HuH-7.5 (cell line): ENCODE measurements around the gene ANKRD34A.
A peak's percentile ranks its signal among the peaks of the same experiment; 100 is the strongest.

ENCODE experiments used
- DNase-seq: peaks from one replicate; pipeline ENCODE4 v3.0.0; 2011; ENCODE audit warnings: low spot score

Gene ANKRD34A

DNA sequence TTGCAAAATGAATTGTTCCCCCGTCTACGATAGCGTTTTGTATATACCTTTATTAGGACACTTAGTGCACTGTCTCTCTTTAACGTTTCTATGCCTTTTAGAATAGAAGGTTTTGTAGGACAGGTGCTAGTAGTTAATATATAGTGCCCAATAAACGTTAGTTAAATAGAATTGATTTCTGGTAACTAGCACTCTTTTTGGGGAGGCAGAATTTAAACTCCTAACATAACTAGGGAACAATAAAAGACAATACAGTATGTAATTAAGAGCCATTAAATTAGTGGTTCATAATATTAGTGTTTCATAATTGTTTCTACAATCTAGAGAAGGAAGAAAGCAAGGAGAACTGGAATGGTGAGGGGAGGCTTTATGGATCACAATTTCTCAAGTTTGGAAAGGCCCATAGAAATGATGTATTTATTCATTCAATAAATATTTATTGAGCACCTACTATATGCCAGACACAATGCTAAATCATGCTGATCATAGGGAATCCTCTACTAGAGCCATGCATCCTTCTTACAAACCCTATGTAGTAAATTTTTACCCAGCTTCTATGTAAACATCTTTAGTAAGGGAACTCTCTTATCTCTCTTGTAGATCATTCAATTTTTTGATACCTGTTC, 857 bp upstream of the ANKRD34A start:
- DNase-seq, result no peak

DNA sequence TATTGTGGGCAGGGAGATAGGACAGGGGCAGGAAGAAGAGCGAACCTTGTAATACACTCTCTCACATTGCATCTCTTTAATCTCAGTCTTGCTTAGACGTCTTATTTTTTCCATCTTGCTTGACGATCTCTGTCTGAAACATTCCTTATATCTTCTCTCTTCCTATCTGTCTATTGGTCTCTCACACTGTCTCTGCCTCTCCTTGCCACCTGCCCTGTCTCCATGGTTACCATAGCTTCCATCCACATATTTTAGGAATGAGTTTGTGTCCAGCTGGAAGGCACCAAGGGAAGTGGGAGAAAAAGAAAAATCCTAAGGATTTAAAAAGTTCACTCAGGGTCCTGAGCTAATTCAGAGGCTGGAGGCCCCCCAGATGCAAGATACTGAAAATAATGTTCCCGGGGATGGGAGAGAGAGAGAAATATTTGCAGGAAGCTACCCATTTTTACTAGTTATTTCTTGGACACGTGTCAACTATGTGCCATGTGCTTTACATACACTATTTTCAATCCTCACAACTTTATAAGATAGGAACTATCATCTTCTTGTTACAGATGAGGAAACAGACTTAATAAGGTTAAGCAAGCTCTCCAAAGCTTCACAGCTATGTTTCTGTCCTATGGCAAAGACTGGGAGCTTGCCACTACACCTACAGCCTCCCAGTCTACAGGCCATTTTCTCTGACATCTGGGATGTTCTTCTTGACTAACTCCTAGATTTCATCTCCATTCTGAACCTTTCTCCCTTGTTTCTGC, 933 bp downstream of the ANKRD34A start:
- DNase-seq, result no peak

DNA sequence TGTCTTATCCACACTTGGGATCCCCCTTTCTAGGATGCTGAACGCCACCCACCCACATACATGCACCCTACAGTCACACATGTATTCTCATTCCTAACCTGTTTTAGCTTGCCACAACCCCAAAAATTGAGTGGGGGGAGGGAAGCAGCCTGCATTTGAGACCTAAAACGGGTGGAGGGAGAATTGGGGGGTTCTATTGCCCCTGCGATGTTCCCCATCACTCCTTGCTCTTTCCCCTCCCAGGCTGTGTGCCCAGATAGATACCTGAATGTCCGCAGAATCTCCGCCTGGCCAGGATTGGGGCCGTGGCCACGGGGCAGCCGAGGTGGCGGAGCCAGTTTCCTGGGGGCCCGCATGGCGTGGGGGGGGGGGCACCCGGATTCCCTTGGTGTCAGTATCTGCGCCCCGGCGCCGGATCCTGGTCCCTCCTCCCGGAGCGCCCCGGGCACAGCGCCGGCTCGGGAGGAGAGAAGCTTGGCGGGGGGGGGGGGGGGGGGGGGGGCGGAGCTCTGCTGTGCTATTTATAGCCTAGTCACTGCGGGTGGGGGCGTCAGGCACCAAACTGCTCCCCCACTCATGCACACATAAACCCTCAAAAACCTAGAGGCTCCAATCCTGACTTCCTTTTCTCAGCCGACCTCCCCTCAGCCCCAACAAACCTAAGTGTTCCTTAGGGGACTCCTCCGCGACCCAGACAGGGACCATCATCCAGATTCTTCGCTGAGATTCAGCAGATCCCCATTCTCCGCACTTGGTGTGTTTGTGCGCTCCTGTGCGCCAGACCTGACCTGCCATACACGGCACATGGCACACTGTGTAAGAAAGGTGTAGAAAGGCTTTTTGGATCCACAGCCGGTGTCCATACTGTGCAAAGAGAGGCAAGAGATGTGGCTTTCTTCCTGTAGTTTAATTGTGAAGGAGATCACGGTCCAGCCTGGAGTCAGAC, 1.9 kb downstream of the ANKRD34A start:
- DNase-seq, result no peak

DNA sequence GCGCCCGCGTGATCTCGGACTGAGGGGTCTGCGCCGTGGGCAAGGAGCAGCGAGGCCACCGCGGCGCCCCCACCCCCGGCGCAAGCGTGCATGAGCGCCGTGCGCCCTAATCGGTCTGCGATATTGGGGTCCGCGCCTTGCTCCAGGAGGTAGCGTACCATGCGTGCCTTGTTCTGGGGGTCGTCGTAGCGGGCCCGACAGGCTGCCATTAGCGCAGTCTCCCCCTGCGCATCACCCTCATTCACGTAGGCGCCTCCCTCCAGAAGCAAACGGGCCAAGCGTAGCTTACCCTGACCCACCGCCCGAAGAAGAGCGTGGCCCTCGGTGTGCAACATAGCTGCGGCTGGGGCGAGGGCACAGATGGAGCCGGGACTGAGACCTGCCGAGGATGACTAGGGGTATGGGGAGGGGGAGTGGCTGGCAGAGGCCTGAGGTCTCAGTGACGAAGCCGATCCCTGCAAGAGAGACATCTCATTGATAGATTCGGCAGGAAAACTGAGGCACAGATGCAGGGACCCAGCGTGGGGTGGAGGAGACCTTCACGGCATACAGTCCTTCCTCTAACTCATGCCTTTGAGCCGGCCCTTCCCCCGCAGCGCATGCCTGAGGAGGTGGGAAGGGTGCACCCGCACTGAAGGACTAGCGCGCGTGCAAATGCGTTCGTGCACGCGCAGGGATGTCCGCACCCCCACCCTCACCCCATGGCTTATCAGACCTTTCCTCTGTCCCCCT, 2.8 kb downstream of the ANKRD34A start:
- DNase-seq, result peak; percentile 51

DNA sequence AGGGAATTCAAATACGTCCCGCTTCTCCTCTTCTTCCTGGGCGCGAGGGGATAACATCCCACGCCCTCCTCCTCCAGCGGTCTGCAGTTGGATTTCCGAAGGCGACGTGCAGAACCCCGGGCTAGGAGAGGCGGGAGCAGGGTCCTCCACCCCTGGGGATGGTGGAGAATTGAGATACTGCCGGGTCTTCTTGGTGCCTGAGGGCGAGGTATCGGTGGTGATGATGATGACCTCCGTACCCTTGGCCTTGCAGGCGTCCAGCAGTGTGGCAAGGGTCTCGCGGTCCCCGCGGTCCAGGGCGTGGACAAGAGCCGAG, 3.3 kb downstream of the ANKRD34A start:
- no peak for DNase-seq

DNA sequence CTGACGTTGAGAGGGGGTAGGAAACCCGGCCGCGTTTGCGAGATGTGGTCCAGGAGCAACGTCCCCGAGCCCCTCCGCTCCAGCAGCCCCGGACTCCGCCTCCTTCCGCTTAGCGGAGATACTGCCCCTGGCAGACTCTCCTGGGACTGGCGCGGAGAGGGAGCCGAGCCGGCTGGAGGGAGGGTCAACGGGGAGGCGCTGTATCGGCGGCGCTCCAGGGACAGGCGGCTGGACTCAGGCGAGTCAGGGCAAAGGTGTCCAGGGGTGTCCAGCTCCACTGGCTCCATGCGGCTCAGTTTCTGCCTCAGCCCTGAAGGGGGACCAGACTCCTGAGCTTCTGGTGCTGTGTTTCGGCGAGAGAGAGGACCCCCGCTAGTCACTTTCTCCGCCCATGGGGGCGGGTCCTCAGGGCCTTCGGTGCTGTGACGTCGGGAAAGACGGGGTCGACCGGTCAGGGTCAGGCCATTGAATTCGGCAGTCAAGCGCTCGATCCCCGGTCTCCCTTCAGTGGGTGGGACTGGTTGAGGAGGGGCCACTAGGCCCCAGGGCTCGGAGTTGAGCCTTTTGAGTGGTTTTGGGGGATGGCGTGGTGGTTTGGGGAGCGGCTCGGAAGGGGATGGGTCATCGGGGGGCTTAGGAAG, 3.8 kb downstream of the ANKRD34A start:
- DNase-seq, result peak; percentile 89

DNA sequence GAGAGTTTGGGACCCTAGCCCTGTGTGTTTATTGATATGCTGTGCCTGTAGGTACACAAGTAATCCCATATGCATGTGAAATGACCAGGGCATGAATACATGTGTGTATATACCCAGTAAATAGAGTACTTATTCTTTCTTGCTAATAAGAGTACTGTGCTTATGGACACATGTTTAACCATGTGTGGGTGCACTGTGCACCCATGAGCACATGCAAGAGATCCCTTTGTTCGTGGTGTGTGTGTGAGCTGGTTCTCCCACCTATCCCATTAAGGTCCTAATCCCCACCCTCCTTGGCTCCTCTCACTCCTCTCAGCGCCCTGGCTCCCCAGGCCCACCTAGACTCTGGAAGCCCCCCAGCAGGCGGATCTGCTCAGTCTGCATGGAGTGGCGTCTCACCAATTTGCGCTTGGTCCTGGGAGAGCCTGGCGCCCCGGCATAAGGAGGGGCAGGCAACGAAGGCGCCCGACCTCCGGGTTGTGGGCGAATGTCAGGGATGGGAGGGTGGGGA, 4.4 kb downstream of the ANKRD34A start:
- DNase-seq, result no peak

DNA sequence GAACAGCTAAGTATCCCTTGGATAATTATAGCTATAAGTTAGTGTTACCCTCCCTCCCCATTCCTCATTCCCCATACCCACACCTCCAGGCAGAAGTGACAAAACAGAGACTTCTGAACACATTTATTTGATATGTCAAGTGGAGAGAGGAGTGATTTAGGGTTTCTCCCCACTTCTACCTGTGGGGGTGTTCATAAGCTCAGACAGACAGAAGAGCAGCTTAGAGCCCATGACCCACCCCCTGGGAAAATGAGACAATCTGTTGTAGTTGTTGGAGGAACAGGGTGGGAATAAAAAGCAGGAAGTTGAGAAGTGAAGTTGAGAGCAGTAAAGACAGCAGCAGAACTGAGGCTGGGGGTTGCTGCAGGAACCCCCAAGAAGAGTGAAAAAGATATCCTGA, 5.0 kb downstream of the ANKRD34A start:
- no peak for DNase-seq

DNA sequence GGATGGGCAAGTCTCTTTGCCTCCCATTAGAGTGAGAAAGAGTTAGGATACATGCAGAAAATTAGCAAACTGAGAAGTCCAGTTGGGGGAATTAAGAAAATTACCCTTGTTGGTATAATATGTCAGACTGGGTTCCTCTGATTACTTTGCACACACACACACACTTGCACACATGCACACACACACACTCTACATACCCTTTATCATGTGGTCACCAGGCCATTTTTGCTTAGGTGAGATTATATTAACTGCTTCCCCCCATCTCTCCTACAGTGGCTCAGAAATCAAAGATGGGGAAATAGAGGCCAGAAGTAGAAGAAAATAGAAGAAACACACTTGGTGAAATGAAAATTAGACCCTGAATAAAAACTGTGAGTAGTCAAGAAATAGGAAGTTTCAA, 5.6 kb downstream of the ANKRD34A start:
- no peak for DNase-seq

DNA sequence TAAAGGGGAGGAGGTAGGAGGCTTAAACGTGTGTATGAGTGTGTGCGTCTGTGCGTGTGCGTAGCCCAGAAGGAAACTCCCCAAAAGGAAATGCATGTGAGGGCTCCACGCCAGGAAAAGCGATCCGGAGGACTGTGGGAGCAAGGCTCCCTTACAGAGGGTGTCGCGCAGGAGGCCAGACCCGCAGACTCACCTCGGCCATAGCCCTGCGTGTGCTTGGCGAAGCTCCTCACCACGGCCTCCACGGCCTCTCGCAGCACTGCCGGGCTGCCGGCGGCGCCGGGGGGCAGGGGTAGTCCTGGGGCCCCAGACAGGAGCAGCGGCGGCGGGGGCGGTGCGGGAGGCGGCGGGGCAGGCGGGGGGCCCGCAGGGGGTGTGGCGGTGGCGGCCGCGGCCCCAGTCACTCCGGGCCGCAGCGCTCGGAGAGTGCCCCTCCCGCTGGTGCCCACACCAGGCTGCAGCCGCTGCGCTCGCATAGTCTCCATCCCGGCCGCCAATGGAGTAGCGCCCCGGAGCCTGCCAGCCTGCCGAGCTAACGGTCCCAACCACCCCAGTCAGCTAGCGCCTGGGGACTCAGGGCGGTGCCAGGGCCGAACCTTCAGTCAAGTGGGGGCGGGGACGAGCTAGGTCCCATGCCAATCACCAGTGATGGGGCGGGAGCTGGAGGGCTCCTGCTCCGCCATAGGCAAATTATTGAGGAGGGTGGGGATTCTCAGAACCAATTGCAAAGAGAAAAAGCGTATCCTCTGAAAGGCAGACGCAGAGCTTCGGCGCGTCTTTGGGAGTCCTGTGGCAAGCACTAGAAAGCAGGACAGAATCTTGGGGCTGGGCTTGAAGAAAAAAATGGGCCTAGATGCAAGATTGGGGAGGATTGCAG, 6.7 kb downstream of the ANKRD34A start, which contains the start of gene LIX1L:
TSS of gene LIX1L (minus strand) at position 575 of the 877 bp plus-strand sequence. CDS start at position 485, 90 bp downstream.
- peak; percentile 98 for DNase-seq

DNA sequence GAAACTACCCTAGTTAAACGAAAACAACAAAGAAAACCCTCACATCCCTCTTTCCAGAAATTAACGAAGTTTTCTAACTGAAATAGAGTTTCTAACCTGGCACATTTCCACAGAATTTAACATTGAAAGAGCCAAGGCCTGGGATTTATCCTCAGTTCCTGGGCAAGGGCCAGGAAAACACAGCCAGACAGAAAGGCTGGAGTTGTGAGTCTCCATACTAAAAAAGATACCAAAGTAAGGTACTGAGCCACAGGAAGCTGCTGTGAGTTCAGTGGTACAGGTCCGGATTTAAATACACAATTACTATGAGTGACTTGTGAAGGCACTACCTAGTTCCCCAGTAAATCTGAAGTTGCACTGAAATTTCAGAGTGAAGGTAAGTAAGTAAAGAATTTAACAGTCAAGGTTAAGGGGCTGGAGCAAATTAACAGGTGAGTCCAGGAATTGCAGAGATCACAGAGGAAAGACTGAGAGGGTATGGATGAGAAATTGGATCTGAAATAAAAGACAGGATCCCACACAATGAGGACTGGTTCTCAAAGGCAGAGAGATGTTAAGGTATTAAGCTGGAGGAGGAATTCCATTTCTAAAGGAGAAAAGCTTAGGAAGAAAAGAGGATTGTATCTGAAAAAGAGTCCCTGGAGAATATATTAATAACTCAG, 7.5 kb downstream of the ANKRD34A start:
- no peak for DNase-seq

DNA sequence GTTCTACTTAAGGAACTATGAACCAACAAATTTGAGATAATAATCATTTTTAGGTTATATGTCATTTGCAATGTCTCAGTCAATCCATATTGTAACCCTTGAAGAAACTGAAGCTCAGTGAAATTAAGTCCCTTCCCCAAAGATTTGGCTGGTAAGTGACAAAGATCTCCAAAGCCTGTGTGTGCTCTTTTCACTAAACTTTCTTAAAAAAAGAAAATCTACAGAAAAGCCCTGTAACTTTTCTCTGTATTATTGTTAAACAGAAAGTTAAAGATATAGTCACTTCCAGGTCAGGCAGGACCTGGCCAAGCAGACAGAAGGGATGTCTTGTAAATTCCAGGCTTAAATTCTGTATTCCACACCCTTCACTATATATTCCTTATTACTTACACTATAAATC, 8.0 kb downstream of the ANKRD34A start:
- no peak for DNase-seq

DNA sequence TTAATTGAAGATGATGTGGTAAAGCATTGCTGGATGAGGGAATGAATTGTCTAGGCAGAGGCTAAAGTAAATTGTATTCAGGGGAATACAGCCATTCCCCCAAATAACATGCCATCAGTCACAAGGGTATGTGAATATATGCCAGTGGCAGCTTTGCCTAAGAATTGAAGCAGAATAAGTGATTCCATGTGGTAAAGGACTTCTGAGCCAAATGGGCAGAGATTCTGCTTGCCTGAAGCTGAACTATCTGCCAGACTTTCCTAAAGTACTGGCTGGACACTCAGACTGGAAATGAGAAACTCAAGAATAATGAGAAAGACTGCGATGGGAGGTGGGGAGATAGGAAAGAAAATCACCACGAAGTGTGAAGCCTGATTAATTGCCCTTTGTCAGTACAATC, 8.9 kb downstream of the ANKRD34A start:
- DNase-seq, result no peak

DNA sequence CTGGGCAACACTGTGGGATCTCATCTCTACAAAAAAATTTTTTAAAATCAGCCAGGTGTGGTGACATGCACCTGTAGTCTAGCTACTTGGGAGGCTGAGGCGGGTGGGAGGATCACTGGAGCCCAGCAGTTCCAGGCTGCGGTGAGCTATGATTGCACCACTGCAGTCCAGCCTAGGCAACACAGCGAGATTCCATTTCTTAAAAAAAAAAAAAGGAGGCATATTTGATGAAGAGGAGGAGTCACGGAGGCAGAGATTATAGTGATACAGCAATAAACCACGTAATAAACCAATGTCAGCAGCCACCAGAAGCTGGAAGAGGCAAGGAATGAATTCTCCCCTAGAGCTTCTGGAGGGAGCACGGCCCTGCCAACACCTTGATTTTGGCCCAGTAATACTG, 10.5 kb downstream of the ANKRD34A start:
- DNase-seq, result no peak

DNA sequence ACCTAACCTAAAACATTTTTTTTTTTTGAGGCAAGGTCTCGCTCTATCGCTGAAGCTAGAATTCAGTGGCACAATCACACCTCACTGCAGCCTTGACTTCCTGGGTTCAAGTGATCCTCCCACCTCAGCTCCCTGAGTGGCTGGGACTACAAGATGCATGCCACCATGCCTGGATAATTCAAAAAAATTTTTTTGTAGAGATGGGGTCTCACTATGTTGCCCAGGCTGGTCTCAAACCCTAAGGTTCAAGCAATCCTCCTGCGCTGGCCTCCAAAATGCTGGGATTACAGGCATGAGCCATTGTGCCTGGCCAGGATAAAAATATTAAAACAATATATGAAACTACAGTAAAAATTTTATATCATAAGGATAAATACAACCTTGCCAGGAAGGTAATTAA, 11.5 kb downstream of the ANKRD34A start:
- DNase-seq, result no peak

DNA sequence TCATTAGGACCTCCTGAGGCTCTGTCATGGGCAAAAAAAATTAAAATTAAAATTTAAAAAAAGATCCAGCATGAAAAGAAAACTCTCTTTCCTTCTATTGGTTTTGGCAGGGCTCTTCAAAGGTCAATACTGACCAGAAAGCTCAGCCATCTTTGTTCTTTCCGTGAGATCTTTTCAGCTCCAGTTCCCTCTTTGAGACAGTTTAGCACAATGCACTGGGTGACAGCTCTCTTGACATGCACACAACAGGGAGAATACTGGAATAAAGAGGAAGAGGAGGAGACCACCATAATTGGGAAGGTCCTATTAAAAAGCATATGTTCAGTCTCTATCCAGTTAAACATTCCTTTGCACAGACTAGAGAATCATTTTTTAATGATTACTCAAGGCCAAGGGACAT, 12.8 kb downstream of the ANKRD34A start:
- no peak for DNase-seq

DNA sequence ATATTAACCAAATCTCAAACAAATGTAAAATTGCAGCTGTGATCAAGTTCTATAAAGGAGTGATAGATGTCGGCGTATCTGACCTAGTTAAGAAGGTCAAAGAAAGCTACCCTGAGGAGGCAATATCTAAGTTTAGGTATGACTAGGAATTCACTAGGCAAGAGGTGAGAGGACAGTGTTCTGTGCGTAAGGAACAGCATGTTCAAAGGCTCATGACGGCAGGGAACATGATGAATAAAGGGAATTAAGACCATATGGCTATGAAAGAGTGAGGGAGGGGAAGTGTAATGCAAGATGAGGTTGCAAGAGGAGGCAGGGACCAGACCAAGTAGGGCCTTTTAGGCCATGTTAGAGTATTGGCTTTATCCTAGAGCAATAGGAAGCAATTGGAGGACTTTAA, 15.2 kb downstream of the ANKRD34A start:
- DNase-seq, result no peak

DNA sequence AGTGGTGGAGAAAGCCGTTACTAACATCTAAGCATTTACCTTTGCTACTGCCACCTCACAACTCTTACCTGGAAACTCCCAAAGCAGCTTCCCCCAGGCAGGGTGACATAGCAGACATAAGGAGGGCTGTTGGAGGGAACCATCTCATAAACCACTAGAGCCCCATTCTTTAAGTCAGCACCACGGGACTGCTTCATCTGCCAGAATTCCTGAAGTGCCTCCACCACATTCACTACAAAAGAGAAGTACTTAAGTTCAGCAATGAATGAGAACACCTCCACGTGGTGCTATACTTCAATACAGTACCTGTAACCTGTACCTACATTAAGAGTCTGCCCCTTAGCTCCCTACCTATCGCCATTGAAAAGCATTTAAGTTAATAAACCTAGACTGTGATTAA, 16.8 kb downstream of the ANKRD34A start:
- DNase-seq, result no peak

DNA sequence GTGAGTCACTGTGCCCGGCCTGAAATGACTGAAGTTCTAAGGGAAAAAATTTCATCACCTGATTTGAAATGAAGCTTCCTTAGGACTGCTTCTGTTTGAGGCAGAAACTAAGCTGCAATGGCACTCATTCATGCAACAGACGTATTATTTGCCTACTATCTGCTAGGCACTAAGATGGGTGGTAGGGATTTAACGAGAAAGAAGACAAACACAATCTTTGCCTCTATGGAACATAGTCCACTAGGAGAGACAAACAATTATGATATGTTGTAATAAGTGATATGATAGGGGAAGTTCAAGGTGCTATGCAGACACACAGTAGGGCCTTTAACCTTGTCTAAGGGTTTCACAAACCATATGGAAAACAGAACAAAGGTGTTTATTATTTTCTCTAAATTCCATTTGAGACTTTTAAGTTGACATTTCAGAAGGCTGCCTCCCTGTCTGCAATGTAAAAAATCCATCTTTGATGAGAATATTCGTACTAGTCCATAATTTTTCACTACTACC, 17.8 kb downstream of the ANKRD34A start:
- no peak for DNase-seq

DNA sequence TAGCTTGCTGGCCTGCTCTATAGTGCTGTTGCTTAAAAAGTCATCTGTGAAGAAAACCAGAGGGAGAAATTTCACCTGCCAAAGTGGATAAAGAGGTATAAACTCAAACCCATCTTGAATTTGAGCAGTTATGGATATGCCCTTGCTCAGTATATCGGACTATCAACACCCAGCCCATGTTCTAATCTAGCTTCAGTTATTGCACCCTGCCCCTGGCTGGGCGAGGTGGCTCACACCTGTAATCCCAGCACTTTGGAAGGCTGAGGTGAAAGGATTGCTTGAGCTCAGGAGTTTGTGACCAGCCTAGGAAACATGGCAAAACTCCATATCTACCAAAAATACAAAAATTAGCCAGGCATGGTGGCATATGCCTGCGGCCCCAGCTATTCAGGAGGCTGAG, 19.8 kb downstream of the ANKRD34A start:
- DNase-seq, result no peak
